Stimulated activated CD4-positive, alpha-beta T cell treated with anti-CD3 and anti-CD28 coated beads, TNF-alpha, amount 100 ng/mL, for 24 hours (primary cell): ENCODE measurements around the gene ETFA.
A peak's percentile ranks its signal among the peaks of the same experiment; 100 is the strongest.

Source experiments
- DNase-seq, 3 experiments: peaks; one replicate each; pipeline ENCODE4 v3.0.0-alpha.2; 2020; ENCODE audit warnings: low read depth in 3 of 3

The ETFA gene

DNA sequence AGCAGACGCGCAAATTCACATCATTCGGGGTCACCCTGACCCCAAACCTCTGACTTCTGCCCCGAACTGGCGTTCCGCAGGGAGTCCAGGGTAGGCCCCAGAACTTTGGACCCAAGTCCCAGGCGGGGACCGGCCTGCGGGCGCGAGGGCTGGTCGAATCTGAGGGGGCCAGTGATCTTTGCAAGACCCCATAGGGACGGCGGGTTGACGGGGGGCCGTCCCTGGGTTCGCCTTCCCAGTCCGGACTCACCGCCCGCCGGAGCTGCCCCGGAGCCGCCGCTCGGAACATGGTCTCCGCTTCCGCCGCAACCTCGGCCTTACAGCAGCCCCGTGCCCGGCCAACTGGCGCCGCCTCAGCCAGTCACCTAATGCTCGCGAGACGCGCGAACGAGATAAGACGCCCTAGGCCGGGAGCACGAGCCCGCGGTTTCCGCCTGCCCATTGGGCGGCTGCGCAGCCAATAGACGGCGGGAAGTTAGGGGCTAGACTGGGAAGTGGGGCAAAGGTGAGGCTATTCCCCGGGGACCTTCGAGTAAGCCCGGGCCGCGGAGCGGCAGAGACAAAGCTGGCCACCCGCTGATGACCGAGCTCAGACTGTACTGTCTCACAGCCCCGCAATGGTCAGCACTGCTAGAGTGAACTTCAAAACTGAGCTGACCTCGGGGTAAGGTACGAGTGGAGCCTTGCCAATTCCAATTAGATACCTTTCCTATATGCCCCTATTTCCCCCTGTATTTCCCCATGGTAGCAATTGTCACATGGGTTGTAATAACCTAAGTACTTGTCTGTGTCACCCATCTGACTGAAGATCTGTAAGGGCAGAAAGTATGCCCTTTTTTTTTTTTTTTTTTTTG lies at the start of gene ETFA:
ETFA (minus strand) TSS at position 370 of the 854 bp plus-strand sequence; CDS start at position 289, 81 bp downstream.
- DNase-seq = peak; percentile 82 to 95 (median 85)

GRCh38 chr15:76360416-76360815 lies 49.1 kb upstream of the ETFA start:
- no peak for DNase-seq

DNA sequence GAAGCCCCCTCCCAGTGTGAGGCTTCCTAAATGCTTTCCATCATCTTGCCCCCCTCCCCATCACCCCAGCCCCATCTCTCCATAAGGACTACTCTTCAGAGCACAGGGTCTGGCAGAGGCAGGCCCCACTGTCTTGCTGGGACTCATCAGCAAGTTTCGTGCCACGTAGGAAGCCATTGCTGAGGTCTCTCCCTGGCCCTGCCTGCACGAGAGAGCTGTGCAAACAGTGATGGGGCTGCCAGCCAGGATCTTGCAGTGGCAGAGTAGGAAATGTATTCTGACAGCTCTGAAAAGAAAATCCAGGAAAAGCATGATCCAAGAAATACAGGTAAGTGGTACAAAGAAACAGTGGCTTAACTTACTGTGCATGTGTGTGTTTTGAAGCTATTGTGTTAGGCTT lies 47.9 kb upstream of the ETFA start:
- no peak for DNase-seq

DNA sequence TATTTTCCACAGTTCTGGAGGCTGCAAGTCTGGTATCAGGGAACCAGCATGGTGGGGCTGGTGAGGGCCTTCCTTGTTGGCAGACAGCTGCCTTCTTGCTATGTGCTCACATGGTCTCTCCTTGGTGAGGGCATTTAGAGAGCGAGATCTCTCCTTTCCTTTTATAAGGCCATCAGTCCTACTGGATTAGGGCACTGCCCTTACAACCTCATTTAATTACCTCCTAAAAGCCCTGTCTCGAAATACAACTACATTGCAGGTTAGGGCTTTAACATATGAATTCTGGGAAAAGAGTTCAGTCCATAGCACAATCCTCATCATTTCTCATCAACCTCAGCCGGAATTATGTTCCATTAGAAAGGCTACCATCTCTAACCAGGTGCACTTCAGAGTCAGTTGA lies 47.2 kb upstream of the ETFA start:
- no peak for DNase-seq

GRCh38 chr15:76354823-76355440 lies 43.7 kb upstream of the ETFA start:
- no peak for DNase-seq

DNA sequence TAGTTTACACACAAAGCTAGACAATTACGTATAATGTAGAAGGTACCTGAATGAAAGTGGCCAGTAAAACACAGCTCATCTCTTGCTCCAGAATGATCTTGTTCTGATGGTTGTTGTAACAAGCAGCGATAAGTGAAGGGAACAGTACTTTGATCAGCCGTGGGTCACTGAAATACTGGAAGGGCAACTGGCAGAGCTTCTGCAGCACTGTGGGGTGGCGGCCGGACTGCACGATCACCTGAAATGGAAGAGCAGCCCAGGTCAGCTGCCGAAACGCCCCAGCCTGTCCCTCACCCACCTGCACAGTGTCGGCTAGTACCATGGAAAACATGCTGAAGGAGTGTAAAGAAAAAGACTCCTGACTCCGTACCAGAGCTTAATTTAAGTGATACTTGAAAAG lies 42.6 kb upstream of the ETFA start:
- DNase-seq = no peak

- no peak for DNase-seq
Observed at GRCh38 chr15:76353023-76353577, 41.8 kb upstream of the ETFA start.

GRCh38 chr15:76349301-76350070 lies 38.2 kb upstream of the ETFA start:
- no peak for DNase-seq

DNA sequence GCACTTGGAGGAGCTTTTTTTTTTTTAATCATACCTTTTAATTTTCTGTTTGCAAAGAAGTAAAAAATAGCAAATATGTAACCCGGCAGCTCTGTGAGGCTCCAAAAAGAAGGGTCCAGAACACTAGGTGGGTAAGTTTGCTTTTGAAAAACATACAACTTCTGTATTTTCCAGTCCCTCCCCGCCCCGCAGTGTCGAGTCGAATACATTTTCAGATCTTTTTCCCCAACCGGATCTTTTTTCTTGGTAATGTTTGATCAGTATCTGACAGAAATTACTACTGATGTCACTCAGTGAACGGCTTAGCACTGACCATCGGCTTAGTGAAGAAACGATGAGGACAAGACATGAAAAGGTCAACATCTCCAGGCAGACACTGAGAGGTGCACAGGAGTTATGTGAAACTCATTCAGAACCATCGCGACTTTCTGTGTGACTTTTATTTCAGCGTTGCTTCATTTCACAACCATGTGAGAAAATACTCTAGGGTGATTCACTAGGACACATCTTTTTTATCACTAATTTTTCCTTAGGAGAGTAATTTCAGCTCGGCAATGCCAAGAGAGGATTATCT lies 36.3 kb upstream of the ETFA start:
- DNase-seq = no peak

GRCh38 chr15:76346669-76347481 lies 35.6 kb upstream of the ETFA start:
- DNase-seq = no peak

DNA sequence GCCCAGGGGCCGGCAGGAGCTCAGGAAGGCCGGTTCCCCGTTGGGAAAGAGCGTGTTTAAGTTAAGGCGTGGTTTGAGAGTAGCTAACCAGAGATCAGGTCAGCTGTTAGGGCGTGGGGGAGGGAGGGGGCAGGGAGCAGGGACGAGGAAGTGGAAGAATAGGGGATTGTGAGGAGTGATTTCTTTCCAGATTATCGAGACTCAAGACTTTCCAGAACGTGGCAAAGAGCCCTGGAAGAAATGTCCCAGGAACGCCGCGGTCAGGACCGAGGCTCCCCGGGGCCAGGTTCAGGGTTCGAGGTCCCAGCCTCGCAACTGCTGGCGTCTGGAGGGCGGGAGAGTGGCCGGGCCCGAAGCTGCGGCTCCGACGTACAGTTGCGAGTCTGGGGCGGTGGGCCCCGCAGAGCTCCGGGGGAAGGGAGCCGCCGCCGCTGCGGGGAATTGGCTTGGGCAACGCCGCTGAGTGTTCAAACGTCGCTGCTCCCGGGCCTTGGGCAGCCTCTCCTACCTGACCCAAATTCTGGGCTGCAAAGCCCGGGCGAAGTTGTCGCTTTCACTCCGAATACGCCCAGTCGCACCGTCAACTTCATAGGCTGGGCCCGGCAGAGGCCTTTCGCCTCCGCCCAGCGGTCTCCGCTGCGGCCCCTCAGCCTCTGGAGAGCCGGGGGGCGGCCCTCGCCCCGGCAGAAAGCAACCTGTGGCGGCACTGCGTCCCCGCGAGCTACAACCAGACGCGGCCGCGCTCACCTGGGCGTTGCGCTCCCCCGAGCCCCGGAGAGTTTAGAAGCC lies 34.8 kb upstream of the ETFA start:
- no peak for DNase-seq

DNA sequence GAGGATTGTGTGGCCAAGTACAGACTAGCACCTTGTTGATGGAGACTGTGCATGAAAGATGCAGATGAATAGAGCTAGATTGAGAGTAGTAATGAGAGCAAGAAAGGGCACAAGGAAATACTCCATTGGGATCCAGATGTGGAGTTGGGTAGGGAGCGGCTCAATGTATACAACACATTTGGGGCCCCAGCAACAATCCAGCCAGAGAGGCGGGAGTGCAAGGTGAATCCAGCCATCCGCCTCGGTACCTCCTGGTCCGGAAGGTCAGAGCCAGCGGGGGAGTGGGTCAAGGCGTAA lies 34.3 kb upstream of the ETFA start:
- no peak for DNase-seq

GRCh38 chr15:76344893-76345582 lies 33.8 kb upstream of the ETFA start:
- DNase-seq = no peak

DNA sequence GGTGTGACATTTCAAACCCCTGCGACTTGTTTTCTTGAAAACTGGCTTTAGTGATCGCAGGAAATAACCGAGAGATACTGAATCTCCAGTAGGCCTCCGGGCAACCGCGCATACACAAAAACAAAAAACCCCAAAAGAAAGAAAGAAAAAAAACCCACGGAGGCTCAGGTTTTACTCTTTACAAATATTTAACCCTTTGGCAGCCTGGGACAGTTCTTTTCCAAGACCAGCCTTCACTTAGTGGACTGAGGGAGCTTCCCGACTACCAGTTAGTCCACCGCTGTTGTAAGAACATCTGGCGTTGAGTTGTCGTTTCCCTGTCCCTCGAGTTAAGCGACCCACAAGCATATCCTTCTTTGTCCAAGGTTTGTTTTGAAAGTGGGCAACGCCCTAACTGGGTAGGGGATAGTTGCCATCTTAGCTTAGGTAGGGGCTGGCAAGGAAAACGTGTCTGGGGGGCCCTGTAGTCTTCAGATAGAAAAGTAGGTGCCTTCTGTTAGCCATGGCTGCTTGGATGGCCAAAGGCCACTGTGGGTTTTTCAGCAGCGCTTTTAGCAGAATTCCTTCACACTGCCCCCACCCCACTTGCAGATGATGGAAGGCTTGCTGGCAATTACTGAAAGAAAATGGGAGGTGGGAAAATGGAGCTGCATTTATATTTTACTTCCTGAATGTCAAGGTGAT lies 32.2 kb upstream of the ETFA start:
- no peak for DNase-seq

GRCh38 chr15:76342382-76343201 lies 31.3 kb upstream of the ETFA start:
- DNase-seq = peak in 1 of 3 experiments; percentile 25

DNA sequence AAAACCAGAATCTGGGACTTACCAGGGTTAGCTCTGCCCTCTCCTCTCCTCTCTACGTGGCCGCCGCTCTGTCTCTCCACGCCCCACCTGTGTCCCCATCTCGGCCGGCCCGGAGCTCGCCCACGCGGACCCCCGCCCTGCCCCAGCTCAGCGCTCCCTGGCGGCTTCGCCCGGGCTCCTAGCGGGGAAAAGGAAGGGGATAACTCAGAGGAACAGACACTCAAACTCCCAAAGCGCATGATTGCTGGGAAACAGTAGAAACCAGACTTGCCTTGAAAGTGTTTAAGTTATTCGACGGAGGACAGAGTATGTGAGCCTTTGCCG lies 30.8 kb upstream of the ETFA start:
- DNase-seq = no peak

- DNase-seq = no peak
Observed at GRCh38 chr15:76341366-76342057, 30.2 kb upstream of the ETFA start.
